Fibroblast of villous mesenchyme (primary cell): Measurements from ENCODE around the gene COMT. TPM values are rescaled to one million over a fixed set of nuclear protein-coding genes. Genes with fewer than 3 reads are reported as not detected.

Experiments used
- DNase-seq: peaks from one replicate; pipeline ENCODE4 v3.0.0-alpha.2; 2010; ENCODE audit warnings: low read depth
- H3K4me3 ChIP-seq: 2 replicates; pipeline ENCODE4 v1.5.1; 2011; ENCODE audit warnings: low read depth, mild to moderate bottlenecking, low read length
- CTCF ChIP-seq: IDR thresholded peaks from 2 replicates; pipeline ENCODE4 v1.5.1; 2012; ENCODE audit warnings: low read depth, mild to moderate bottlenecking, low read length; ENCODE audit not compliant: insufficient read depth
- total RNA-seq: library from RNA; depleted of rRNA; stranded (reverse); fragments of >200 nt; gene quantifications from 2 replicates; pipeline ENCODE4 v1.2.3, GENCODE V29; 2012

The COMT gene
- total RNA-seq, 1 donor: 173 TPM

GRCh38 chr22:19951346-19951745 is 9.8 kb downstream of the COMT start:
- TF ChIP-seq CTCF: no peak
- DNase-seq: no peak
- no peak overlapping the region for H3K4me3 ChIP-seq

GRCh38 chr22:19955241-19956128 is 13.9 kb downstream of the COMT start:
- no peak overlapping the region for H3K4me3 ChIP-seq
- TF ChIP-seq CTCF: no peak
- no peak for DNase-seq

- TF ChIP-seq CTCF: no peak
These were observed 15.9 kb downstream of the COMT start for GRCh38 chr22:19957445-19957844.

GRCh38 chr22:19958083-19959042 is 16.8 kb downstream of the COMT start:
- peak; percentile 86 for DNase-seq
- TF ChIP-seq CTCF: no peak
- peak overlapping the region; percentile 48 for H3K4me3 ChIP-seq

More at GRCh38 chr22:19957445-19957844, 15.9 kb downstream of the COMT start:
- no peak overlapping the region for H3K4me3 ChIP-seq
- DNase-seq: no peak

- no peak for TF ChIP-seq CTCF
- peak overlapping the region; percentile 48 for H3K4me3 ChIP-seq
- DNase-seq: peak; percentile 77
These were observed 17.5 kb downstream of the COMT start for GRCh38 chr22:19959043-19959586.
